Measurements from ENCODE around the gene SOS1.
A peak's percentile ranks its signal among the peaks of the same experiment; 100 is the strongest.

SOS1 gene

DNA sequence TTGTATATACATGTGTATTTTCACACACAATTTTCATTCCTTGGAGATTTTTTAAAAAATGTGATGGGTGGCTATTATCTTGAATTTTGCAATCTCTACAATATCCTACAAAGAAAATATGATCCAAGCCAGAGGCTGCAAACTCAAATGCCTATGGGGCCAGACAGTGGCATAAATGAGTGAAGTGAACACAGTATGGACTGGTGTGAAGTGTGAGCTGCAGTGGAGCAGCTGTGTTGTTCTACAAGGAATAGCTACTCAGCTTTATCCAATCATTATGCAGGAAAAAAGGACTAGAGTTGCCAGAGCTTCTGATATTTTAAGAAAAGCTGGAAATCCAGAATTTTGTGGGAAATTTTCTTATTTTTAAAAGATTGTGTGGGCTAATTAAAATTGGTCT, 169.1 kb downstream of the SOS1 start:
- no peak for DNase-seq (ENCODE audit: low read depth in 2 of 2)
- H3K4me3 ChIP-seq (replicated peaks in 1 of 2; ENCODE audit: low read depth in 2 of 2, low read length in 2 of 2) = no peak overlapping the region
- TF ChIP-seq, protein P1, sequence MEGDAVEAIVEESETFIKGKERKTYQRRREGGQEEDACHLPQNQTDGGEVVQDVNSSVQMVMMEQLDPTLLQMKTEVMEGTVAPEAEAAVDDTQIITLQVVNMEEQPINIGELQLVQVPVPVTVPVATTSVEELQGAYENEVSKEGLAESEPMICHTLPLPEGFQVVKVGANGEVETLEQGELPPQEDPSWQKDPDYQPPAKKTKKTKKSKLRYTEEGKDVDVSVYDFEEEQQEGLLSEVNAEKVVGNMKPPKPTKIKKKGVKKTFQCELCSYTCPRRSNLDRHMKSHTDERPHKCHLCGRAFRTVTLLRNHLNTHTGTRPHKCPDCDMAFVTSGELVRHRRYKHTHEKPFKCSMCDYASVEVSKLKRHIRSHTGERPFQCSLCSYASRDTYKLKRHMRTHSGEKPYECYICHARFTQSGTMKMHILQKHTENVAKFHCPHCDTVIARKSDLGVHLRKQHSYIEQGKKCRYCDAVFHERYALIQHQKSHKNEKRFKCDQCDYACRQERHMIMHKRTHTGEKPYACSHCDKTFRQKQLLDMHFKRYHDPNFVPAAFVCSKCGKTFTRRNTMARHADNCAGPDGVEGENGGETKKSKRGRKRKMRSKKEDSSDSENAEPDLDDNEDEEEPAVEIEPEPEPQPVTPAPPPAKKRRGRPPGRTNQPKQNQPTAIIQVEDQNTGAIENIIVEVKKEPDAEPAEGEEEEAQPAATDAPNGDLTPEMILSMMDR (IDR thresholded peaks at IDR 0.05; ENCODE audit: low read depth, low read length) = no peak

DNA sequence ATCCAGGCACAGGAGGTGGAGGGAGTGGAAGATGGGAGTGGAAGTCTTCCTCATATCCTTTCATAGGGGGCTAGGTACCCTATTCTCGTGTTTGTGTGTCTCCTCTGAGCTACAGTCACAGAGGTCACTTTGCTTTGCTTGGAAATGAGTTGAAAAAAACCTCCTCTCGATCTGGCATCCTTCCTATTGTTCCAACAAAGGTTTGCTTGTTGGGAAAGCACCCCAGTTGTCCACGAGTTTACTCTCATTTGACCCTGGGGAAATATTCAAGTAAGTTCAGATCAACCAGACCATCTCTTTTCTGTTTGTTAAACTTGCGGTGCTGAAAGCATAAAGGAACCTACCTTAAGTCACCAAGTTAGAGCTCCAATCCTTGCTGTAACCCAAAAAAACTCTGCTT, 171.9 kb downstream of the SOS1 start:
- DNase-seq (ENCODE audit: low read depth in 2 of 2) = no peak
- TF ChIP-seq, protein P1 (IDR thresholded peaks at IDR 0.05; ENCODE audit: low read depth, low read length) = no peak
- H3K4me3 ChIP-seq (replicated peaks in 1 of 2; ENCODE audit: low read depth in 2 of 2, low read length in 2 of 2) = no peak overlapping the region

DNA sequence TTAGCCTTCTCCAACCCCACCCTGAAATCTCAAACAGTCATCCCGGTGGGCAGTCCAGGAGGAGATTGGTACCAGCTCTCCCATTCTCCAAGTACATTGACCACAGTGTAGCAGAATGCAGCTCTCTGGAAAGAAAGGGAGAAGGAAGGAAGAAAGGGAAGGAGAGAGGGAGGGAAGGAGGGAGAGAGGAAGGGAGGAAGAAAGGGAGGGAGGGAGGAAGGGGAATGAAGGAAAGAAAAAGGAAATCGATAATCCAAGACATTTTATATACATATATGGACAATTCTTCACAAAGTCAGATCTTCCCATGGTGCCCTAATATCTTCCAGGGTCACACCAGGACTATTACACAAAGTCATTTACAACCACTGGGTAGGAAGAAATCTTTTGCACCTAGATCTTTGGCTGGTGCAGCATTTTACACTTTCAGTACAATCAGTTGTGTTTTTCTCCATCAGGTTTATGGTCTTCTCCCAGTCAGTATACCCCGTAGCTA, 172.4 kb downstream of the SOS1 start:
- TF ChIP-seq, protein P1 (IDR thresholded peaks at IDR 0.05; ENCODE audit: low read depth, low read length) = no peak
- H3K4me3 ChIP-seq (replicated peaks in 1 of 2; ENCODE audit: low read depth in 2 of 2, low read length in 2 of 2) = no peak overlapping the region

DNA sequence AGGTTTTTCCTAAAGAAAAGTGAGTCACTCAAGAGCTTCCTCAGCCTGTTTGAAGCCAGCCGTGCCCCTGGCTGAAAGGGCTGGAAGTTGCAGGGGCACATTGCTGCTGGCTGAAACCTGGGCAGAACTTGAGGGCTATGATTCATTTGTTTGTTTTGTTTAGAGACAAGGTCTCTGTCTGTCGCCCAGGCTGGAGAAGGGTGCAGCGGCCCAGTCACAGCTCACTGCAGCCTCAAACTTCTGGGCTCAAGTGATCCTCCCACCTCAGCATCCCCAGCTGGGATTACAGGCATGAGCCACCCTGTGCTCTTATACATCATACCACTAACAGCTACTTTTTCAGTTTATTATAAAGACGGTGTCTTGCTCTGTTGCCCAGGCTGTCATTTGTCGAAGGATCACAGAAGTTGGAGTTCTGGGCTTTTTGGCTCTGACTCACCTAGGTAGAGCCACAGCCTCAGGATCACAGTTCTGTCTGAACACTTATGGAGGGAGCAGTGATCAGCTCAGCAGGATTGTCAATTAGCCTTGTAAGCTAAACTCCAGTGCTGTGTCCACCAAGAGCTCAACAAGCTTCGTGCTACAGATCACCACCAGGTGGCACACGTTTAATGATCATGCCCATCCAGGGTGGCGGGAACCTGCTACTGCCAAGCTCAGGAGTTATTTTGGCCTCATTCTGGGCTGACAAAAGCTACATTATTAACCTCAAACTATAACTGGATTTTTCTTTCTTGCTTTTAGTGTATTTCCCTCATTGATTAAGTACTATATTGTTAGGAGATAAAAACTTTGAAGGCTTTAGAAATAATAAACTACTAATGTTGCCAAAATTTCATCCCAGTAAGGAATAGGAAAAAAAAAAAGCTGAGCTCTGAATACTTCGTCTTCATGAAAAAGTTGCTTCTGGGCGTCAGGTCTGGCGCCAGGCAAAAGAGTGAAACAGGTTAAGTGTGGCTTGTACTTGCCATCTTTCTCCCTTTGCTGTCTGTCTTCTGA, 173.3 kb downstream of the SOS1 start:
- TF ChIP-seq, protein P1 (IDR thresholded peaks at IDR 0.05; ENCODE audit: low read depth, low read length) = peak; percentile 68
- no peak overlapping the region for H3K4me3 ChIP-seq (replicated peaks in 1 of 2; ENCODE audit: low read depth in 2 of 2, low read length in 2 of 2)
- peak; percentile 82 to 84 for DNase-seq (ENCODE audit: low read depth in 2 of 2)

More for the DNA sequence above, 172.4 kb downstream of the SOS1 start:
- no peak for DNase-seq (ENCODE audit: low read depth in 2 of 2)

DNA sequence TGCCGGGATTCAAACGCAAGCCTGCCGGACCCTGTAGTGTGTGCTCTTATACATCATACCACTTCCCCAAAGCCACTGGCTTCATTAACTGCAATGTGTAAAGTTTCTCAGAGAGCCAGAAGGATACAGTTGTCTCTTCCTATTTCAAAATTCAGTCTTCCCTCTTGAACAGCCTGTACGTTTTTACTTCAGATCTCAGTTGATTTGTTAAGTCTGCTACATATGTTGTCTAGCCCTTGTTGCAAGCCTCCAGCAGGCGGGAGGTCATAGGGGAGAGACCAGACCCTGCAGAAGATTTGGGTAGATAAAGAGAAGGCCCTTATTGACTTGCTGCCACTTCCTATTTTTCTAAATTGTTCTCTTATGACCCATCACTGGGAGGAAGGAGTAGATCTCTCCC, 174.9 kb downstream of the SOS1 start:
- H3K4me3 ChIP-seq (replicated peaks in 1 of 2; ENCODE audit: low read depth in 2 of 2, low read length in 2 of 2) = no peak overlapping the region
- TF ChIP-seq, protein P1 (IDR thresholded peaks at IDR 0.05; ENCODE audit: low read depth, low read length) = no peak
- DNase-seq (ENCODE audit: low read depth in 2 of 2) = no peak

DNA sequence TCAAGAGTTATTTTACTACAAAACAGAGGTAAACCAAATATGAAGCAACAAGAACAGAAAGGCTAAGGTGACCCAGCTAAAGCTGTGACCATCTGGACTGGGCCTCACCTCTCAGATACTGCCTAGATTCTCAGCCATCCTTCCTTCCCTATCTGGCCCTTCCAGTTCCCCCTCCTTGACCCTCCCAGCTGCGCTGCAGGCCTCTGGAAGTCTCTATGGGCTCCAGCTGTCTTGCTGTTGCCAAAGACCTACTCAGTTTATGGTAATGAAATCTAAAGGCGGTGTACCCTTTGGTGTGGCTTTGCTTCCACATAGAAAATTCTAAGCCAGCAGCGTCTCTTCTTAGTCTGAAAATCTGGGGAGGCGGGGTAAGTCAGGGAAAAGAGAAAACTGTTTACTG, 175.5 kb downstream of the SOS1 start:
- no peak for DNase-seq (ENCODE audit: low read depth in 2 of 2)
- TF ChIP-seq, protein P1 (IDR thresholded peaks at IDR 0.05; ENCODE audit: low read depth, low read length) = no peak
- no peak overlapping the region for H3K4me3 ChIP-seq (replicated peaks in 1 of 2; ENCODE audit: low read depth in 2 of 2, low read length in 2 of 2)

Data from cardiac fibroblast (primary cell).